Mucosa of gallbladder (tissue), 1 donor: ENCODE measurements around the gene IL1RAPL1. TPM values are rescaled to one million over a fixed set of nuclear protein-coding genes. Genes with fewer than 3 reads are reported as not detected.

Experiments
- DNase-seq: peaks from one replicate; pipeline ENCODE4 v3.0.0-alpha.2; 2020; ENCODE audit warnings: low spot score
- total RNA-seq: library from RNA; stranded (reverse); gene quantifications from one replicate; pipeline ENCODE4 v1.2.1, GENCODE V29; 2021
- donor health status: DM: no; HTN: no; CAD: no.

IL1RAPL1 gene
- total RNA-seq, 1 donor from 2014 or later: 0.29 TPM

GRCh38 chrX:28979877-28980276 lies 392.6 kb downstream of the IL1RAPL1 start:
- no peak for DNase-seq

DNA sequence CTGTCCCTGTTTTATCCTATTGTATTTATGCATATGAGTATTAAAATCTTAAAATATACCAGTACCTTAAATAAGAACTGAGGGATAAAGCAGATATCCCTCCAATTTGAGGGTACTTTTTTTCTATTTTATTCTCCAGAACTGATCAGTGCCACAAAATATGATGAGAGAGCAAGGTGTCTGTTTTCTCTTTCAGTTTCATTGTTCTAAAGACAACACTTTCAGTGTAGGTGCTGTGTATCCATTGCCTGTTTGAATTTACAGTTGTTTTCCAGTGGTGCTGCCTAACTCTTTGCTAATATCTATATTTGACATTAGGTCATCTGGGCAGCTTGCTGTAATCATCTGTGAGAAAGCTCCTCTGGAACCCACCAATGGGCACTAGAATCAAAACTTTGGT lies 394.7 kb downstream of the IL1RAPL1 start:
- no peak for DNase-seq

GRCh38 chrX:28988246-28988645 lies 401.0 kb downstream of the IL1RAPL1 start:
- no peak for DNase-seq

GRCh38 chrX:28997706-28998463 lies 410.6 kb downstream of the IL1RAPL1 start:
- no peak for DNase-seq

GRCh38 chrX:28998609-28999135 lies 411.4 kb downstream of the IL1RAPL1 start:
- no peak for DNase-seq

DNA sequence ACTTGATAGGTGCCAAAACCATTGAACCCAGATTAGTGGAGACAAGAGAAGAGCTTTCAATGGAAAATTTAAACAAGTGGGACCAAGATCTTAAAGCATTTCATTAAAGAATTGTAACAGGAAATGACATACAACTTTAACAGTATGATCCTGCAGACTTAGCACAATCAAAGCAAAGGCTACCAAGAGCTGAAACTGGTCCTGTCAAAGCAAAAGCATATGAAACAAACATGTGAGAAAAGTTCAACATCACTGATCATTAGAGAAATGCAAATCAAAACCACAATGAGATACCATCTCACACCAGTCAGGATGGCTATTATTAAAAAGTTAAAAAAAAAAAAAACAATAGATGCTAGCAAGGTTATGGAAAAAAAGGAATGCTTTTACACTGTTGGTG lies 425.6 kb downstream of the IL1RAPL1 start:
- DNase-seq: no peak

DNA sequence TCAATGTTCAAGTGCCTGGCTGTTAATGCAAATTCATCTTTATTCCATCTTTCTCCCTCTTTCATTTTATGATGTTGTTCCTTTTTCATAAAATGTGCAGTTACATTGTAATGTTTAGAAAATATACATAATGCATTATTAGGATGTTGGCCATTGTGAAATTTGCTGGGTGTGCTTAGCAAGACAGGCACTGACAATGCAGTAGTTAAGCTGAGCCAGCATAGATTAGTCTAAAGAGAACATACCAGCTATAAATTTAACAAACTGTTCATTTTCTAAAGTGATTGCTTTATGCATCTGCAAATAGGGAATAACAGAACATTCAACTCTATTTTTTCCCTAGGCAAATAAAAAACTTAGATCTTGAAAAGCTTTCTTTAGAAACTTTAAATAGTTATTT lies 436.0 kb downstream of the IL1RAPL1 start:
- no peak for DNase-seq

- no peak for DNase-seq
Measured at GRCh38 chrX:29024871-29025270, 437.6 kb downstream of the IL1RAPL1 start.

- DNase-seq: no peak
Measured at GRCh38 chrX:29039501-29039900, 452.3 kb downstream of the IL1RAPL1 start.

- DNase-seq: no peak
Measured at GRCh38 chrX:29040160-29040559, 452.9 kb downstream of the IL1RAPL1 start.

GRCh38 chrX:29042341-29042740 lies 455.1 kb downstream of the IL1RAPL1 start:
- no peak for DNase-seq

- DNase-seq: no peak
Measured at GRCh38 chrX:29043746-29044145, 456.5 kb downstream of the IL1RAPL1 start.

GRCh38 chrX:29044423-29045184 lies 457.4 kb downstream of the IL1RAPL1 start:
- DNase-seq: no peak

DNA sequence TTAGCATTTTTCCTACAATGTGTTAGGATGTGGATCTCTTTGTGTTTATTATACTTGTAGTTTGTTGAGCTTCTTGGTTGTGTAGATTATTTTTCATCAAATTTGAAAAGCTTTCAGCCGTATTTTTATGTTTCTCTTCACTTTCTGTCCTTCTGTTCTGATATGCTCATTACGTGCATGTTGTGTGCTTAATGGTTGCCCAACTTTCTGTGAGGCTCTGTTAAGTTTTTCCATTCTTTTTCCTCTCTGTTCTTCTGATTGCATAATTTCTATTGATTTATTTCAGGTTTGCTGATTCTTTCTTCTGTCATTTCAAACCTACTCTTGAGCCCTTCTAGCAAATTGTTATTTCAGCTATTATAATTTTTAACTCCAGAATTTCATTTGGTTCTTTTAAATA lies 478.2 kb downstream of the IL1RAPL1 start:
- DNase-seq: no peak

DNA sequence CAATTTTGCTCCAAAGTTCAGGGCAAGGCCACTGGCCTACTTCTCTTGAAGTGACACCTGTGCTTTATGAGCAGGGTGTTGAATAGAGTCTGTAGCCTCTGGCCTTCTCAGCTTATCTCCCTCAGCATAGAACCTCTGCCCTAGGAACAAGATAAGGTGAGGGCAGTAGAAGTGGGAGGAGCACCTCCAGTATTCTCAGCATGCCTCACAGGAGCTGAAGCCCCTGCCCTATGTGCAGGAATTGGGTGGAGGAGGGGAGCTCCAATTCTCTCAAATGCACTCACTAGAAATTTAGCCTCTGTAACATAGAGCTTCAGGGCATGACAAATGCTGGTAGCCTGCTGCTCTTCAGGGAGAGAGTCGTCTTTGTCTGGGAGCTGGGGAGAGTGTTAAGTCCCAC lies 479.3 kb downstream of the IL1RAPL1 start:
- DNase-seq: no peak

DNA sequence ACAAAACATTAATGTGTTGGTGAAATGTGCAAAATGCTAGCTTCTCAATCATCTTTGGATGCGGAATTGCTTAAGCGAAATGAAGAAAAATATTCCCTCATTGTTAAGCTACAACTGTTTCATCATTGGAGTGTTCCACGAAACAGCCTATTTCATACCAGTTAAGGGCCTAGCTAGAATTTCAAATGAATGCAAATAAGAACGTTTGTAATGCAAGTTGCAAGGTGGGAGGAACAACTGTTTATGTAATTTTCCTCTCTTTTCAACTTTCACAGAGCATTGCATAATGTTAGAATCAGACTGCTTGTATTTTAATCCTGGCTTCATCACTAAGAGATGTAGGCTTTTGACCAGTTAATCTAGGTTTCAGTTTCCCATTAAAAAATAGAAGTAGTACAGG lies 480.1 kb downstream of the IL1RAPL1 start:
- no peak for DNase-seq

DNA sequence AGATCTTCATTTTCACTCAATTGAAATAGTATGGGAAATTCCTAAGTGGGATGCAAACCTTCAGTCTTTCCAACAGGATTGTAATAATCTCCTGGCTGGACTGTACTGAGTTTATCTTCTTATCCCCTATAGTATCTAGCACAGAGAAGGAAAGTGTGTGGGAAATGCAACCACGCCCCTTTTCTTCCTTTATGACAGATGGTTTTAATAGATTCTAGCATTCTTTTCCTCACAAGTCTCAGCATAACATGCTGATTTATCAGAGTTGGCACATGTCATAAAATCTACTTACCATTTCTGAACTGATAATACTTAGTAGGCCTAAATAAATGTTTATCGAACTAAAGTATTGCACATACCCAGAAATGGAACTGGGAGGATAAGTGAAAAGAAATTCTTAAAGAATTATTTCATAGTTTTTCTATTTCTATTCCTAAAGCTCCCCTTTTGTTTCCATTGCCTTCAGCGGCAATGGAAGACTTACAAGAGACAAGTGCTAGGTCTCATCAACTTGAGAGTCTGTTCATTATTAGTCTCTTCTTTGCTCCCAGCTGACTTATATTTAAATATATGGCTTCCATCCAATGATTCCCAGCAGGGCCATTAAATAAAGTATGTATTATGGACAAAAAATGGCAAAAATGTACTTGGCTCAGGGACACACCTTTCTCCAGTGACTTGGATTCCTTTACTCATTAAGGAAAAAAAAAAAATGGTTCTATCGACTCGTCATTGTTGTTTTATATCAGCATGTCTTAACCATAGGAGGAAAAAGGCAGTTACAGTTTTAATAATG lies 484.5 kb downstream of the IL1RAPL1 start:
- DNase-seq: no peak

DNA sequence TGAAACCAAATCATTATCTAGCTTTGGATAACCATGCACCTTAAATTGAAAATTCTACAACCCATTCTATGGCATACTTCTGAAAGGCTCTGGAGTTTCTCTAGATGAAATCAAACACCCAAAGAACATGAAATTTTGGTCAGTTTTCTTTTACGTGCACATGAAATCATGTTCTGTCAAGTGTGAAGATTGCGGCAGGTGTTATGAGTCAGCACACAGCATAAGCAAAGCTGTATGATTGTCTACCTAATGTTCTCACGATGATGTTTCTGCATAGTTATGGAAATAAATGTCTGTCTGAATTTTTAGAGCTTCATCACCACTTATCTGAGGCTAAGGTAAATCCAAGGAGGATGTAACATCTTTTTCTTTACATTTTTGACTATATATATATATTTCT lies 495.3 kb downstream of the IL1RAPL1 start:
- no peak for DNase-seq

- no peak for DNase-seq
Measured at GRCh38 chrX:29083823-29084222, 496.6 kb downstream of the IL1RAPL1 start.

DNA sequence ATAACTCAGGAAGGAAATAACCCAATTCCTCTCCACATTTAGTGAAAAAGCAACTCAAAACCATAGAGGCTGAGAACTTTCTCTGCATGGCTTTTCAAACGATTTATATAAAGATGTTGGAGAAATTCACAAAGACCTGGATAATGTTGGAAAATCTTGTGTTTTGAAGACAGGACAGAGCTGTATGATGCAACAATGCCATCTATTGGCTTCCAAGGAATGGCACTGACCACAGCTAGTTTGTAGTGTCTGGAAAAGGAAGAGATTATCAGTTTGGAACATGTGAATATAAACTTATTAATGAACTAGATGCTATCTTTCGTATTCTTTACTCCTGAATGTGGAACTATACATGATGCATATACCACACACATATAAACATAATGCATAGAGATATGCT lies 503.6 kb downstream of the IL1RAPL1 start:
- no peak for DNase-seq

DNA sequence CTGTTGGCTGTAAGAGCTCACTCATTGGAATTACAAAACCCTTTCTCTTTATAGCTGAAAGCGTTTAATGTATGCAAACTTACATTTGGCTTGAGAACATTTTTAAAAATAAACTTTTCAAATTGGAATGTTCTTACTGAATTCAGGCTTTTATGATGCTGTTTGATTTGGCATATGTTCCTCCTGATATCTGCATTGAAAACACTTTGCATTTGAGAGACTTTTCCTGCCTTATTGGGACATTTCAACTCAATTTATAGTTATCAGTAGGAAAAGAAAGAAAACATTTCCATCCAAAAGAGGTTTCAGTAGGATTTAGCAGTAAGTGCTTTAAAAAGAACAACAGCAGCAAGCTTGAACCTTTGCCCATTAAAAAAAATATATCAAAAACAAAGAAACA lies 520.0 kb downstream of the IL1RAPL1 start:
- DNase-seq: no peak

GRCh38 chrX:29110041-29110440 lies 522.8 kb downstream of the IL1RAPL1 start:
- DNase-seq: no peak
